SK-N-SH treated with all-trans-retinoic acid at 6 μM for 48 hours (cell line): Measurements from ENCODE around the gene ZNF697.

ENCODE experiments used
- CSDC2 ChIP-seq: fragments of 250-450 bp; sonication (Bioruptor Pico); IDR thresholded peaks from 2 replicates; pipeline ENCODE4 v1.5.0; 2020; ENCODE audit warnings: mild to moderate bottlenecking, moderate library complexity
- ESRRG ChIP-seq: fragments of 250-450 bp; sonication (Bioruptor Pico); IDR thresholded peaks from 2 replicates; pipeline ENCODE4 v1.6.1; 2021; ENCODE audit warnings: mild to moderate bottlenecking
- PATZ1 ChIP-seq: fragments of 250-450 bp; sonication (Bioruptor Pico); IDR thresholded peaks from 2 replicates; pipeline ENCODE4 v1.8.0; 2020; ENCODE audit warnings: mild to moderate bottlenecking, moderate library complexity, borderline replicate concordance
- ZC3H10 ChIP-seq: fragments of 250-450 bp; sonication (Bioruptor Pico); IDR thresholded peaks from 2 replicates; pipeline ENCODE4 v1.5.1; 2021; ENCODE audit warnings: mild to moderate bottlenecking, moderate library complexity
- ZFP3 ChIP-seq: fragments of 250-450 bp; sonication (Bioruptor Pico); IDR thresholded peaks from 2 replicates; pipeline ENCODE4 v1.5.0; 2020; ENCODE audit warnings: mild to moderate bottlenecking, moderate library complexity
- ZFP30 ChIP-seq: fragments of 450-650 bp; formaldehyde crosslinking; IDR thresholded peaks from 2 replicates; pipeline ENCODE4 v1.5.0; 2022; ENCODE audit warnings: mild to moderate bottlenecking, moderate library complexity

GRCh38 chr1:119602169-119602568 is 45.9 kb downstream of the ZNF697 start:
- TF ChIP-seq ZC3H10 (CRISPR knock-in tag), result no peak
- no peak for TF ChIP-seq CSDC2
- TF ChIP-seq PATZ1 (CRISPR knock-in tag), result no peak
- TF ChIP-seq ZFP30 (CRISPR knock-in tag), result no peak
- no peak for TF ChIP-seq ZFP3 (CRISPR knock-in tag)
- TF ChIP-seq ESRRG, result no peak
